Measurements from ENCODE around the gene RPL29. TPM values are rescaled to one million over a fixed set of nuclear protein-coding genes. Genes with fewer than 3 reads are reported as not detected.

RPL29 gene
- total RNA-seq, 1 donor from 2014 or later, result 925 TPM

GRCh38 chr3:51945031-51945840, 50.5 kb downstream of the RPL29 start:
- peaks cover 12% of the 10 kb centered on the region for H3K4me1 Mint-ChIP-seq (ENCODE audit: unreplicated experiment)
- DNase-seq (ENCODE audit: low spot score), result no peak
- no peak overlapping the region for H3K4me3 Mint-ChIP-seq (ENCODE audit: unreplicated experiment)
- H3K27me3 Mint-ChIP-seq (ENCODE audit: unreplicated experiment), result peaks cover 12% of the 10 kb centered on the region
- H3K9me3 Mint-ChIP-seq (ENCODE audit: unreplicated experiment), result no peaks in the 10 kb centered on the region
- no peak overlapping the region for H3K27ac Mint-ChIP-seq (ENCODE audit: unreplicated experiment)
- TF ChIP-seq CTCF (IDR thresholded peaks at IDR 0.05; ENCODE audit: unreplicated experiment), result no peak
- peaks cover 4% of the 10 kb centered on the region for H3K36me3 Mint-ChIP-seq (ENCODE audit: low read depth, unreplicated experiment)

GRCh38 chr3:51944451-51945021, 51.2 kb downstream of the RPL29 start:
- Mint-ChIP-seq H3K4me3 (ENCODE audit: unreplicated experiment) (no peak overlapping the region), H3K36me3 (ENCODE audit: low read depth, unreplicated experiment) (peaks cover 4% of the 10 kb centered on the region), H3K27ac (ENCODE audit: unreplicated experiment) (no peak overlapping the region), H3K27me3 (ENCODE audit: unreplicated experiment) (peaks cover 11% of the 10 kb centered on the region), H3K9me3 (ENCODE audit: unreplicated experiment) (no peaks in the 10 kb centered on the region), H3K4me1 (ENCODE audit: unreplicated experiment) (peaks cover 12% of the 10 kb centered on the region)
- no peak for TF ChIP-seq CTCF (IDR thresholded peaks at IDR 0.05; ENCODE audit: unreplicated experiment)
- no peak for DNase-seq (ENCODE audit: low spot score)

Other genes starting within 250 kb of the RPL29 start
- gene IQCF6, start 216.7 kb downstream of the RPL29 start, total RNA-seq (ENCODE audit: unreplicated experiment), result not detected
- not detected for gene IQCF2, start 134.3 kb downstream of the RPL29 start, total RNA-seq (ENCODE audit: unreplicated experiment)
- not detected for gene IQCF5, start 120.3 kb downstream of the RPL29 start, total RNA-seq (ENCODE audit: unreplicated experiment)
- gene IQCF1, start 92.5 kb downstream of the RPL29 start, total RNA-seq (ENCODE audit: unreplicated experiment), result not detected
- 20.6 TPM for gene RRP9, start 54.0 kb downstream of the RPL29 start, total RNA-seq (ENCODE audit: unreplicated experiment)
- gene PARP3, start 53.5 kb downstream of the RPL29 start, total RNA-seq (ENCODE audit: unreplicated experiment), result 4.6 TPM
- gene GPR62, start 40.5 kb downstream of the RPL29 start, total RNA-seq (ENCODE audit: unreplicated experiment), result not detected
- 60.6 TPM for gene PCBP4, start 28.4 kb downstream of the RPL29 start, total RNA-seq (ENCODE audit: unreplicated experiment)
- 7.1 TPM for gene ABHD14B, start 21.8 kb downstream of the RPL29 start, total RNA-seq (ENCODE audit: unreplicated experiment)
- 5.4 TPM for gene ABHD14A, start 20.8 kb downstream of the RPL29 start, total RNA-seq (ENCODE audit: unreplicated experiment)
- 19.8 TPM for gene ACY1, start 12.4 kb downstream of the RPL29 start, total RNA-seq (ENCODE audit: unreplicated experiment)
- gene DUSP7, start 60.7 kb upstream of the RPL29 start, total RNA-seq (ENCODE audit: unreplicated experiment), result 21.7 TPM
- gene POC1A, start 158.5 kb upstream of the RPL29 start, total RNA-seq (ENCODE audit: unreplicated experiment), result 7.5 TPM
- gene ALAS1, start 202.3 kb upstream of the RPL29 start, total RNA-seq (ENCODE audit: unreplicated experiment), result 59.1 TPM
- gene TLR9, start 229.8 kb upstream of the RPL29 start, total RNA-seq (ENCODE audit: unreplicated experiment), result not detected
- gene TWF2, start 243.3 kb upstream of the RPL29 start, total RNA-seq (ENCODE audit: unreplicated experiment), result 85.3 TPM
- gene PPM1M, start 249.9 kb upstream of the RPL29 start, total RNA-seq (ENCODE audit: unreplicated experiment), result 15.0 TPM